PC-3 (cell line): Measurements from ENCODE around the gene TRIB2. TPM values are rescaled to one million over a fixed set of nuclear protein-coding genes. Genes with fewer than 3 reads are reported as not detected.

Source experiments
- ATAC-seq: fragments of 200-7000 bp; cut with Tn5 transposase; 2 replicates; pipeline ENCODE4 v1.9.1; 2020; ENCODE audit warnings: mild to moderate bottlenecking, moderate library complexity
- Bru-seq: library from RNA; stranded (reverse); fragments of 400-500 nt; gene quantifications from one replicate; lab custom pipeline; 2021; lab: Mats Ljungman, UMichigan
- BruChase-seq, 2 experiments: library from RNA; stranded (reverse); fragments of 400-500 nt; gene quantifications; one replicate each; lab custom pipeline; 2021; lab: Mats Ljungman, UMichigan
- BruUV-seq: library from RNA; stranded (reverse); fragments of 400-500 nt; replicated peaks from 2 replicates; lab custom pipeline; 2021; lab: Mats Ljungman, UMichigan
- CTCF ChIA-PET: fragments of 300-600 bp; sonication (Branson Sonifier 250); formaldehyde crosslinking; loops from one replicate; lab custom pipeline; 2022; ENCODE audit warnings: antibody characterized with exemption; lab: Charles Lee
- POLR2A ChIA-PET: fragments of 300-600 bp; sonication (Branson Sonifier 250); formaldehyde crosslinking; loops from one replicate; lab custom pipeline; 2022; ENCODE audit warnings: antibody characterized with exemption; ENCODE audit not compliant: unreplicated experiment; lab: Charles Lee
- DNase-seq: peaks from one replicate; pipeline ENCODE4 v3.0.0-alpha.2; 2015
- H2AFZ ChIP-seq: fragments of 300-600 bp; sonication (generic); 2 replicates; pipeline ENCODE4 v1.6.0; 2016; ENCODE audit warnings: antibody characterized with exemption, low read length
- H3F3A ChIP-seq: fragments of 300-600 bp; sonication (generic); one replicate; pipeline ENCODE4 v1.6.0; 2017; ENCODE audit warnings: antibody characterized with exemption, low read length, control low read depth, mild to moderate bottlenecking; ENCODE audit not compliant: unreplicated experiment
- H3K27ac ChIP-seq: fragments of 300-600 bp; sonication (generic); 2 replicates; pipeline ENCODE4 v1.5.1; 2016; ENCODE audit warnings: mild to moderate bottlenecking, low read length
- H3K27me3 ChIP-seq: fragments of 300-600 bp; sonication (generic); 2 replicates; pipeline ENCODE4 v1.6.1; 2016; ENCODE audit warnings: low read length, mixed read lengths
- H3K36me3 ChIP-seq: fragments of 300-600 bp; sonication (generic); 2 replicates; pipeline ENCODE4 v1.6.1; 2016; ENCODE audit warnings: low read depth, mixed run types, low read length, mixed read lengths
- H3K4me1 ChIP-seq: fragments of 300-600 bp; sonication (generic); 2 replicates; pipeline ENCODE4 v1.5.1; 2016; ENCODE audit warnings: low read length; ENCODE audit not compliant: insufficient read depth
- H3K4me2 ChIP-seq: fragments of 300-600 bp; sonication (generic); 2 replicates; pipeline ENCODE4 v1.6.0; 2016; ENCODE audit warnings: low read length
- H3K4me3 ChIP-seq: fragments of 300-600 bp; sonication (generic); 2 replicates; pipeline ENCODE4 v1.5.1; 2016; ENCODE audit warnings: mild to moderate bottlenecking, low read length, mixed read lengths
- H3K79me2 ChIP-seq: fragments of 300-600 bp; sonication (generic); 2 replicates; pipeline ENCODE4 v1.6.1; 2017; ENCODE audit warnings: low read length, mixed read lengths
- H3K9ac ChIP-seq: fragments of 300-600 bp; sonication (generic); 2 replicates; pipeline ENCODE4 v1.6.0; 2016; ENCODE audit warnings: mild to moderate bottlenecking, low read length
- H3K9me2 ChIP-seq: fragments of 300-600 bp; sonication (generic); replicated peaks from 2 replicates; pipeline ENCODE4 v1.6.1; 2016; ENCODE audit warnings: mixed run types, low read length, mixed read lengths
- H3K9me3 ChIP-seq: fragments of 300-600 bp; sonication (generic); 2 replicates; pipeline ENCODE4 v1.6.1; 2016; ENCODE audit warnings: low read length, mixed read lengths
- H4K20me1 ChIP-seq: fragments of 300-600 bp; sonication (generic); 2 replicates; pipeline ENCODE4 v1.6.1; 2016; ENCODE audit warnings: low read length, mixed read lengths
- CTCF ChIP-seq: fragments of 300-600 bp; sonication (generic); conservative IDR thresholded peaks from 2 replicates; pipeline ENCODE4 v1.5.1; 2017; ENCODE audit warnings: antibody characterized with exemption, low read depth, mild to moderate bottlenecking, low read length
- EZH2 ChIP-seq: fragments of 300-600 bp; sonication (generic); IDR thresholded peaks from one replicate; pipeline ENCODE4 v1.6.1; 2017; ENCODE audit warnings: antibody characterized with exemption, mild to moderate bottlenecking, low read length; ENCODE audit not compliant: unreplicated experiment
- EZH2phosphoT487 ChIP-seq: fragments of 300-600 bp; sonication (generic); IDR thresholded peaks from 2 replicates; pipeline ENCODE4 v1.6.1; 2018; ENCODE audit warnings: mild to moderate bottlenecking, antibody characterized with exemption, low read length, borderline replicate concordance
- intact Hi-C: fragments of 100-400 bp; cut with micrococcal nuclease; formaldehyde crosslinking; loops from 2 replicates; pipeline ENCODE4 v1.9.0; 2023
- long read RNA-seq: library from polyadenylated mRNA; unstranded; transcript quantifications from one replicate; pipeline ENCODE4 v2.0.0, GENCODE V29; 2021; ENCODE audit not compliant: unreplicated experiment
- total RNA-seq: library from RNA; depleted of rRNA; stranded (reverse); fragments of >200 nt; gene quantifications from 2 replicates; pipeline ENCODE4 v1.2.3, GENCODE V29; 2014; rRNA removed

Gene TRIB2
- total RNA-seq (35.2 and 51.8 TPM in 2 replicates), Bru-seq, nascent RNA (percentile 92 among the genes with signal in this experiment), BruChase-seq, experiment 1, labeled RNA remaining after a 6-hour chase (percentile 83 among the genes with signal in this experiment), BruChase-seq, experiment 2, labeled RNA remaining after a 2-hour chase (percentile 93 among the genes with signal in this experiment)
- long read RNA-seq, full-length matches to known transcripts, result 80 of 133 reads
- long read RNA-seq, partial matches to known transcripts, result 42 of 133 reads
- long read RNA-seq, other reads (novel, unspliced or antisense), result 11 of 133 reads

- Histone ChIP-seq H3K79me2 (peaks cover 47% of the 10 kb centered on the region), H3K4me3 (peak within 1 kb of the TSS; percentile 95), H3K27me3 (no peaks in the 10 kb centered on the region), H3K9me3 (no peaks in the 10 kb centered on the region), H3K9ac (peak within 1 kb of the TSS; percentile 95), H3K27ac (peak within 1 kb of the TSS; percentile 99), H3K4me1 (peaks cover 34% of the 10 kb centered on the region), H3K4me2 (peak within 1 kb of the TSS; percentile 87), H3F3A (peaks cover 10% of the 10 kb centered on the region), H3K9me2 (no peaks in the 10 kb centered on the region), H3K36me3 (no peaks in the 10 kb centered on the region), H2AFZ (peak within 1 kb of the TSS; percentile 72), H4K20me1 (peaks cover 25% of the 10 kb centered on the region)
- no peak; the same call in 1 of the 2 replicates for TF ChIP-seq EZH2phosphoT487
- TF ChIP-seq CTCF, result peak; percentile 34; the same call in 1 of the 2 replicates
- no peak for TF ChIP-seq EZH2
- peak; percentile 82 for DNase-seq
- CTCF ChIA-PET, result interaction anchor here (0.6 to 3.2 kb wide), 17 partner anchors 12 to 887 kb away, joined by 3 to 18 read pairs (median 6); no protein-coding TSS in a partner anchor
- ATAC-seq, result peak; percentile 53
- POLR2A ChIA-PET, result interaction anchor here (0.5 to 2.0 kb wide), 10 partner anchors 14 to 909 kb away, joined by 3 to 22 read pairs (median 4); no protein-coding TSS in a partner anchor
- no TSS peak for BruUV-seq
- intact Hi-C loops, result loop anchor here (1.0 to 5.0 kb wide), 11 partner anchors 32 to 886 kb away; no protein-coding TSS in a partner anchor
Observed at GRCh38 chr2:12716282-12717190, at the start of gene TRIB2. Gene TRIB2, plus strand, starts transcription at chr2:12716936. Its CDS starts 1,372 bp downstream, at chr2:12718308.

- no peak for ATAC-seq
- no peaks in the 10 kb centered on the region for H3K4me1 ChIP-seq
- no peak overlapping the region for H2AFZ ChIP-seq
- no peaks in the 10 kb centered on the region for H3K36me3 ChIP-seq
- no peak overlapping the region for H3K27ac ChIP-seq
- no peaks in the 10 kb centered on the region for H3K9me2 ChIP-seq
- H3K4me2 ChIP-seq, result no peak overlapping the region
- intact Hi-C loops, result no loop called here
- ChIA-PET POLR2A (no interaction called here), CTCF (no interaction called here)
- H3K9me3 ChIP-seq, result peaks cover 5% of the 10 kb centered on the region; the same call in 1 of the 2 replicates
- no TSS peak for BruUV-seq
- H3K4me3 ChIP-seq, result no peak overlapping the region
- no peaks in the 10 kb centered on the region for H3F3A ChIP-seq
- no peaks in the 10 kb centered on the region for H3K79me2 ChIP-seq
- no peak overlapping the region for H3K9ac ChIP-seq
- H3K27me3 ChIP-seq, result no peaks in the 10 kb centered on the region
- TF ChIP-seq EZH2, result no peak
- no peak for TF ChIP-seq CTCF
- TF ChIP-seq EZH2phosphoT487, result no peak
- H4K20me1 ChIP-seq, result no peaks in the 10 kb centered on the region
- no peak for DNase-seq
Observed at GRCh38 chr2:12669036-12669435, 47.7 kb upstream of the TRIB2 start.
